ENCODE data around the gene PTTG2. TPM values are rescaled to one million over a fixed set of nuclear protein-coding genes. Genes with fewer than 3 reads are reported as not detected.
"Not testable (repeated sequence)": the region's sequence is repeated elsewhere in the genome, so short reads cannot be mapped to it uniquely, and the experiment has no call there.

The PTTG2 gene
- polyA plus RNA-seq, 1 donor (not counting 4 experiments of a cell fraction or from before 2014, with no cell fraction given): not detected

- Histone ChIP-seq H3K9ac (ENCODE audit: control insufficient read depth, extremely low read depth, insufficient read depth, low read length) (no peak overlapping the region), H3K9me1 (ENCODE audit: control insufficient read depth, extremely low read depth, insufficient read depth, low read length) (no peaks in the 10 kb centered on the region), H3K4me1 (ENCODE audit: control insufficient read depth, extremely low read depth, insufficient read depth, low read length) (peaks cover 11% of the 10 kb centered on the region), H3K79me2 (ENCODE audit: control insufficient read depth, insufficient read depth, low read length) (peaks cover 2% of the 10 kb centered on the region), H3K27me3 (ENCODE audit: control insufficient read depth, extremely low read depth, insufficient read depth, low read length) (no peaks in the 10 kb centered on the region), H3K9me3 (ENCODE audit: control insufficient read depth, low read depth, low read length) (no peaks in the 10 kb centered on the region), H3K4me2 (ENCODE audit: control insufficient read depth, extremely low read depth, insufficient read depth, low read depth, low read length) (no peak overlapping the region), H4K20me1 (ENCODE audit: control insufficient read depth, extremely low read depth, insufficient read depth, low read length) (no peaks in the 10 kb centered on the region), H3K36me3 (ENCODE audit: control insufficient read depth in 2 of 2, extremely low read depth in 1 of 2, insufficient read depth in 2 of 2, low read length in 2 of 2) (no peaks in the 10 kb centered on the region), H3K4me3 (ENCODE audit: control insufficient read depth in 2 of 3, extremely low read depth in 1 of 3, insufficient read depth in 2 of 3, low read depth in 1 of 3, low read length in 3 of 3) (no peak overlapping the region), H2AFZ (ENCODE audit: control insufficient read depth, low read length) (no peak overlapping the region), H3K27ac (ENCODE audit: control insufficient read depth, insufficient read depth, low read length) (no peak overlapping the region)
- FAIRE-seq (no peak), DNase-seq (ENCODE audit: low read depth, low spot score) (no peak)
- dilution Hi-C loops (cut with MboI; ENCODE audit: extremely low pct_ligation_motif_present, low sequenced_read_pairs): no loop called here
- no peak for TF ChIP-seq CTCF (optimal IDR thresholded peaks at IDR 0.05 in 1 of 3, IDR thresholded peaks at IDR 0.05 in 1 of 3, conservative IDR thresholded peaks at IDR 0.05 in 1 of 3; ENCODE audit: extremely low read depth in 1 of 3, insufficient read depth in 2 of 3, low read length in 3 of 3)
Observed at GRCh38 chr4:37973441-37973840, 13.2 kb downstream of the PTTG2 start.

GRCh38 chr4:37975321-37975822 is 15.2 kb downstream of the PTTG2 start:
- H3K27me3 ChIP-seq (ENCODE audit: control insufficient read depth, extremely low read depth, insufficient read depth, low read length); DNase-seq (ENCODE audit: low read depth, low spot score); H4K20me1 ChIP-seq (ENCODE audit: control insufficient read depth, extremely low read depth, insufficient read depth, low read length); H3K36me3 ChIP-seq (ENCODE audit: control insufficient read depth in 2 of 2, extremely low read depth in 1 of 2, insufficient read depth in 2 of 2, low read length in 2 of 2); H3K27ac ChIP-seq (ENCODE audit: control insufficient read depth, insufficient read depth, low read length); H2AFZ ChIP-seq (ENCODE audit: control insufficient read depth, low read length); H3K9ac ChIP-seq (ENCODE audit: control insufficient read depth, extremely low read depth, insufficient read depth, low read length); dilution Hi-C loops (cut with MboI; ENCODE audit: extremely low pct_ligation_motif_present, low sequenced_read_pairs); H3K4me2 ChIP-seq (ENCODE audit: control insufficient read depth, extremely low read depth, insufficient read depth, low read depth, low read length); H3K9me1 ChIP-seq (ENCODE audit: control insufficient read depth, extremely low read depth, insufficient read depth, low read length); H3K9me3 ChIP-seq (ENCODE audit: control insufficient read depth, low read depth, low read length); FAIRE-seq; H3K4me3 ChIP-seq (ENCODE audit: control insufficient read depth in 2 of 3, extremely low read depth in 1 of 3, insufficient read depth in 2 of 3, low read depth in 1 of 3, low read length in 3 of 3): not testable (repeated sequence)
- H3K4me1 ChIP-seq (ENCODE audit: control insufficient read depth, extremely low read depth, insufficient read depth, low read length): peaks cover 12% of the 10 kb centered on the region
- peaks cover 13% of the 10 kb centered on the region for H3K79me2 ChIP-seq (ENCODE audit: control insufficient read depth, insufficient read depth, low read length)

GRCh38 chr4:37976507-37976906 is 16.3 kb downstream of the PTTG2 start:
- Histone ChIP-seq H3K9me1 (ENCODE audit: control insufficient read depth, extremely low read depth, insufficient read depth, low read length) (no peaks in the 10 kb centered on the region), H3K36me3 (ENCODE audit: control insufficient read depth in 2 of 2, extremely low read depth in 1 of 2, insufficient read depth in 2 of 2, low read length in 2 of 2) (no peaks in the 10 kb centered on the region), H3K9ac (ENCODE audit: control insufficient read depth, extremely low read depth, insufficient read depth, low read length) (no peak overlapping the region), H3K27me3 (ENCODE audit: control insufficient read depth, extremely low read depth, insufficient read depth, low read length) (no peaks in the 10 kb centered on the region), H4K20me1 (ENCODE audit: control insufficient read depth, extremely low read depth, insufficient read depth, low read length) (no peaks in the 10 kb centered on the region), H3K4me1 (ENCODE audit: control insufficient read depth, extremely low read depth, insufficient read depth, low read length) (peaks cover 14% of the 10 kb centered on the region), H3K9me3 (ENCODE audit: control insufficient read depth, low read depth, low read length) (no peaks in the 10 kb centered on the region), H3K4me3 (ENCODE audit: control insufficient read depth in 2 of 3, extremely low read depth in 1 of 3, insufficient read depth in 2 of 3, low read depth in 1 of 3, low read length in 3 of 3) (no peak overlapping the region), H3K27ac (ENCODE audit: control insufficient read depth, insufficient read depth, low read length) (no peak overlapping the region), H3K79me2 (ENCODE audit: control insufficient read depth, insufficient read depth, low read length) (peaks cover 14% of the 10 kb centered on the region), H2AFZ (ENCODE audit: control insufficient read depth, low read length) (peak overlapping the region; percentile 62), H3K4me2 (ENCODE audit: control insufficient read depth, extremely low read depth, insufficient read depth, low read depth, low read length) (peak overlapping the region; percentile 54)
- TF ChIP-seq EZH2 (IDR thresholded peaks at IDR 0.05; ENCODE audit: low read length) (no peak), CTCF (optimal IDR thresholded peaks at IDR 0.05 in 1 of 3, IDR thresholded peaks at IDR 0.05 in 1 of 3, conservative IDR thresholded peaks at IDR 0.05 in 1 of 3; ENCODE audit: extremely low read depth in 1 of 3, insufficient read depth in 2 of 3, low read length in 3 of 3) (no peak)
- no peak for DNase-seq (ENCODE audit: low read depth, low spot score)
- no peak for FAIRE-seq
- dilution Hi-C loops (cut with MboI; ENCODE audit: extremely low pct_ligation_motif_present, low sequenced_read_pairs): no loop called here
